HUES64 (cell line): ENCODE data around the gene OR7D2.
"Not testable (repeated sequence)": the region's sequence is repeated elsewhere in the genome, so short reads cannot be mapped to it uniquely, and the experiment has no call there.

Source experiments
- H3K27ac ChIP-seq: 2 replicates; pipeline ENCODE4 v1.7.0; 2013; ENCODE audit warnings: low read depth, low read length, inconsistent platforms
- H3K27me3 ChIP-seq: 2 replicates; pipeline ENCODE4 v1.6.1; 2013; ENCODE audit warnings: mild to moderate bottlenecking, low read length; ENCODE audit not compliant: insufficient read depth
- H3K36me3 ChIP-seq: 2 replicates; pipeline ENCODE4 v1.6.1; 2013; ENCODE audit warnings: mild to moderate bottlenecking, low read length; ENCODE audit not compliant: insufficient read depth
- H3K4me1 ChIP-seq: 2 replicates; pipeline ENCODE4 v1.6.1; 2013; ENCODE audit warnings: mild to moderate bottlenecking, low read length, moderate library complexity; ENCODE audit not compliant: insufficient read depth
- H3K4me3 ChIP-seq: 2 replicates; pipeline ENCODE4 v1.5.1; 2013; ENCODE audit warnings: mild to moderate bottlenecking, low read length, moderate library complexity
- H3K9ac ChIP-seq: 2 replicates; pipeline ENCODE4 v1.6.1; 2013; ENCODE audit warnings: mild to moderate bottlenecking, low read depth, low read length
- H3K9me3 ChIP-seq: 2 replicates; pipeline ENCODE4 v1.6.1; 2013; ENCODE audit warnings: low read depth, low read length; ENCODE audit not compliant: insufficient read depth
- WGBS: fragments of 150-250, 120-280 bp; methylation state at CpG from one replicate; pipeline ENCODE4 v1.1.7; 2013; ENCODE audit warnings: missing lambda C conversion rate; 5-methylcytosine and 5-hydroxymethylcytosine counted together

Gene OR7D2

GRCh38 chr19:9155591-9155990 lies 23.2 kb upstream of the OR7D2 start:
- H3K4me3 ChIP-seq = no peak overlapping the region
- peaks cover 59% of the 10 kb centered on the region for H3K9me3 ChIP-seq
- no peaks in the 10 kb centered on the region for H3K4me1 ChIP-seq
- H3K27me3 ChIP-seq = no peaks in the 10 kb centered on the region
- WGBS = 97% methylated on average over 4 of the region's 4 CpGs
- H3K27ac ChIP-seq = no peak overlapping the region
- H3K36me3 ChIP-seq = peaks cover 95% of the 10 kb centered on the region
- no peak overlapping the region for H3K9ac ChIP-seq

DNA sequence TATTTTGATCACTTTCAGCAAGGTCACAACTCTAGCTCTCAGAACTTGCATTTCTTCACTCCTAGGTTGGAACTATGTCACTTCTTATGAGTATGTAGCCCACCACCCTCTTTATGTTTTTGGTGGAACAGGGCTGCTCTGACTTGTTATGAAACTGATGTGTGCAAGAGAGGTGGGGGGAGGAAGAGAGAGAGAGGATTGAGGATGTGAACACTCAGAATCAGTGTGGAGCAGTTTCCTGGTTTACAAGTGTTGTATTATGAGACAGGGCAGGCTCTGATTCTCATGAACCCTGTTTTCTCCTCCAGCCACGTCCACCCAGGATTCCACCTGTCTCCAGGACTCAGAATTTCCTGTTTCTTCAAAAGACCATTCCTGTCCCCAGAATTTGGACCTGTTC lies 22.5 kb upstream of the OR7D2 start:
- H3K36me3 ChIP-seq = peaks cover 97% of the 10 kb centered on the region
- H3K27me3 ChIP-seq = no peaks in the 10 kb centered on the region
- H3K27ac ChIP-seq = no peak overlapping the region
- peaks cover 59% of the 10 kb centered on the region for H3K9me3 ChIP-seq
- no peak overlapping the region for H3K9ac ChIP-seq
- 97% methylated on average over 1 of the region's 1 CpG for WGBS
- H3K4me3 ChIP-seq = no peak overlapping the region
- H3K4me1 ChIP-seq = no peaks in the 10 kb centered on the region

DNA sequence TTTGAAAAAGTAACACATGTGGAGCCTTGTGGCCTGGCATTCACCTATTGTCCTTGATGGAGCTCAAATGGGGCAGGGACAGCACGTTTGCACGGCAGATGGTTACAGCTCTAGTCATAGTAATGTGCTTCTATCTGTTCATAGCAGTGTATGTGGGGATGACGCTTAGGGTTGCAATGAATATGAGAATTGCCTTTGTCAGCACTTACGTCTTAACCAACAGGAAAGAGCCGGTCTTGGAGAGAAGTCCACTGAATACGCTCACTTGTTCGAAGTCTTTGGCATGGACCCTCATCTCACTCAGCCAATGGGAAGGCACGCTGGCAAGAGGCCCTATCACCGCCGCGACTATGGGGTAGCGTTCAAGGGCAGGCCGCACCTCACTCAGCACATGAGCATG lies 18.9 kb upstream of the OR7D2 start:
- Histone ChIP-seq H3K36me3 (peaks cover 97% of the 10 kb centered on the region), H3K27me3 (no peaks in the 10 kb centered on the region), H3K4me1 (no peaks in the 10 kb centered on the region), H3K27ac (no peak overlapping the region), H3K9me3 (peaks cover 49% of the 10 kb centered on the region; the same call in 1 of the 2 replicates), H3K9ac (no peak overlapping the region), H3K4me3 (no peak overlapping the region)
- 98% methylated on average over 13 of the region's 13 CpGs for WGBS

DNA sequence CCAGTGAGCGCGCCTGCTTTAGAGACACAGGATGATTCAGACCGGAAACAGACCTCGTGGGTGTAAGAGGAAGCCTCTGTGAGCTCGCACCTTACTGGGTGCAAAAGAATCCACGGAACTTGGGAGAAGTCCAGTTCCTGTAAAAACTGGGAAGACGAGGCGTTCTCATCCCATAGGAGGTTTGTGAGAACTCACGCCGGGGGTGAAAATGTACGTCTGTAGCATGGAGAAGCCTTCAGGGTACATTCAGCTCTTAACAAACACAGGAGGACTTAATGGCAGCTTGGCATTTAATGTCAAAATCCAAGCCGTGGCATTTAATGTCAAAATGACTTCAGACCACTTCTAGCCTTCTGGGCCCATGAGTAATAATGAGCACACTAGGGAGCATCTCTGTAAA lies 17.4 kb upstream of the OR7D2 start:
- peaks cover 85% of the 10 kb centered on the region for H3K36me3 ChIP-seq
- no peaks in the 10 kb centered on the region for H3K27me3 ChIP-seq
- WGBS = 97% methylated on average over 12 of the region's 12 CpGs
- H3K4me1 ChIP-seq = no peaks in the 10 kb centered on the region
- no peak overlapping the region for H3K4me3 ChIP-seq
- H3K27ac ChIP-seq = no peak overlapping the region
- peaks cover 49% of the 10 kb centered on the region; the same call in 1 of the 2 replicates for H3K9me3 ChIP-seq
- no peak overlapping the region for H3K9ac ChIP-seq

DNA sequence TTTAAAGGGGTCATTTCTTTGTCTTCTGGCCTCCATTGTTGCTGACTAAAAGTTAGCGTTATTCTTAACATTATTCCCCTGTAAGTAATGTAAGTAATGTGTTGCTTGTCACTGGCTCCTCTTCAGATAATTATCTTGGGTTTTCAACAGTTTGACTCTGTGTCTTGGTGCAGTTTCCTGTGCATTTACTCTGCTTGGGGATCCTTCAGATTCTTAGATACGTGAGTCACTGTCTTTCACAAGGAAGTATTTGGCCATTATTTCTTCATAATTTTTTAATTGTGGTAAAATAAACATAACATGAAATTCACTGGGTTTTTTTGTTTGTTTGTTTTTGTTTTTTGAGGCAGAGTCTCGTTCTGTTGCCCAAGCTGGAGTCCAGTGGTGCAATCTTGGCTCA lies 13.5 kb upstream of the OR7D2 start:
- 96% methylated on average over 2 of the region's 3 CpGs for WGBS

GRCh38 chr19:9166846-9167245 lies 11.9 kb upstream of the OR7D2 start:
- Histone ChIP-seq H3K9ac (no peak overlapping the region), H3K9me3 (peaks cover 17% of the 10 kb centered on the region), H3K36me3 (peaks cover 31% of the 10 kb centered on the region), H3K4me3 (no peak overlapping the region), H3K27me3 (no peaks in the 10 kb centered on the region), H3K4me1 (no peaks in the 10 kb centered on the region), H3K27ac (no peak overlapping the region)
- WGBS = 93% methylated on average over 3 of the region's 4 CpGs

More for the DNA sequence above, 13.5 kb upstream of the OR7D2 start:
- Histone ChIP-seq H3K27ac (no peak overlapping the region), H3K9me3 (peaks cover 29% of the 10 kb centered on the region; the same call in 1 of the 2 replicates), H3K4me1 (no peaks in the 10 kb centered on the region), H3K4me3 (no peak overlapping the region), H3K9ac (no peak overlapping the region), H3K27me3 (no peaks in the 10 kb centered on the region), H3K36me3 (peaks cover 47% of the 10 kb centered on the region)

DNA sequence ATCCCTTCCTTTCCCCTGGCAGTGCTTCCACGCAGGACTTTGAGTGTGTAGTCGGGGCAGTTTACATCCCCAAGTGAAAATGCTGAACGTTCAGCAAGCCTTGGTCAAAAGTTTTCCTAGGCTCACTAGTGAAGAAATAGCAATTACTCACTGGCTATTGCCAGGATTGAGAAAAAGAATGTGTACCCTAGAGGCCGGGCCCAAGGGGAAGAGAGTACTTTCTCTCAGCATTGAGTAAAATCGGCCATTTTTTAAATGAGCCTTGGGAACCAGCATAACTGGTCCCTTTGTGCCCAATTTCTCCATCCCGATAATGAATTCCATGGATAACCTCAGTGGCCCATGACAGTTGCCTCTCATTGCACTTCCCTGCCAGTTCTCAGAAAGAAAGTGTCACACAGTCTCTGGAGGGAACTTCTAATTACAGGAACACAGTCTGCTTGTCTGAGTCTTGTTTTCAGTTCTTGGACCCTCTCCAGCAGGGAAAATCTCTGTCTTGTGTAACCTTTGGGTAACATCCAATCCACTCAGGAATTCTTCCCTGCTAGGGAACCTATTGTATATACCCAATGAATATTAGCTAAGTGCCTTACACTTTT lies 7.3 kb upstream of the OR7D2 start:
- Histone ChIP-seq H3K36me3 (no peaks in the 10 kb centered on the region), H3K9me3 (peaks cover 30% of the 10 kb centered on the region), H3K27me3 (no peaks in the 10 kb centered on the region), H3K4me3 (no peak overlapping the region), H3K27ac (no peak overlapping the region), H3K9ac (no peak overlapping the region), H3K4me1 (no peaks in the 10 kb centered on the region)
- WGBS = 86% methylated on average over 6 of the region's 6 CpGs

DNA sequence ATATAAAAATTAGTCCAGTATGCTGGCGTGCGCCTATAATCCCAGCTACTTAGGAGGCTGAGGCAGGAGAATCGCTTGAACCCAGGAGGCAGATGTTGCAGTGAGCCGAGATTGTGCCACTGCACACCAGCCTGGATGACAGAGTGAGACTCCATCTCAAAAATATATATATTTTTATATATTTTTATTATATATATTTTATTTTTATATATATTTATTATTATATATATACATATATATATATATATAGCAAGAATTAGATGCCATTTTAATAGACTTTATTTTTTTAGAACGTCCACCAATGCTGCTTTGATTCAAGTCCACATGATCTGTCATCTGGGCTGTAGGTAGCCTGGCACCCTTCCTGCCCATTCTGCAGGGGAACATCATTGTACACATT lies 3.5 kb upstream of the OR7D2 start:
- Histone ChIP-seq H3K9me3 (peaks cover 53% of the 10 kb centered on the region), H3K27ac (no peak overlapping the region), H3K36me3 (no peaks in the 10 kb centered on the region), H3K27me3 (no peaks in the 10 kb centered on the region), H3K4me3 (no peak overlapping the region), H3K9ac (no peak overlapping the region), H3K4me1 (no peaks in the 10 kb centered on the region)
- 90% methylated on average over 5 of the region's 5 CpGs for WGBS

- H3K4me3 ChIP-seq = no peak overlapping the region
- 95% methylated on average over 17 of the region's 17 CpGs for WGBS
- no peak overlapping the region for H3K9ac ChIP-seq
- peaks cover 59% of the 10 kb centered on the region for H3K9me3 ChIP-seq
- no peaks in the 10 kb centered on the region for H3K27me3 ChIP-seq
- no peak overlapping the region for H3K27ac ChIP-seq
- no peaks in the 10 kb centered on the region for H3K36me3 ChIP-seq
- H3K4me1 ChIP-seq = no peaks in the 10 kb centered on the region
These were observed 4.2 kb downstream of the OR7D2 start for GRCh38 chr19:9183000-9183399.

GRCh38 chr19:9187191-9187590 lies 8.4 kb downstream of the OR7D2 start:
- Histone ChIP-seq H3K9me3 (peaks cover 75% of the 10 kb centered on the region), H3K4me3 (no peak overlapping the region), H3K9ac (no peak overlapping the region), H3K4me1 (no peaks in the 10 kb centered on the region), H3K36me3 (no peaks in the 10 kb centered on the region), H3K27ac (no peak overlapping the region), H3K27me3 (no peaks in the 10 kb centered on the region)
- WGBS = 89% methylated on average over 4 of the region's 6 CpGs

DNA sequence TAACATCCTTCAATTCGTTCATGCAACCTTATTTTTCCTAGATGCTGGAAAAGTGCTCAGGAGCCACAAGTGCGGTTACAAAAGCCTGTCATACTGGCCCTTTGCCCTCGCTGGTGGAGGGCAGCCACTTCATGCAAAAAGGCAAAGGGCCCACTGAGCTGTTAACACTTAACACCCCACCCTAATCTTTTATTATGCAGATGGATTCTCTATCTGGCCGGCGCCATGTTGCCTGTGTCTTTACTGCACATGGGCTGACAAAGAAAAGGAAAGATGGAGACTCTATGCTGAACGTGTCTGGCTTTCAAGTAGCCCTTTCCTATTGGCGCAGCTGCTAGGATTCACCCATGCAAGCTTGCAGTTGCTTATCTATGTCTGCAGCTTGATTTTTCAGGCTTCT lies 10.8 kb downstream of the OR7D2 start:
- H3K36me3 ChIP-seq = no peaks in the 10 kb centered on the region
- no peak overlapping the region for H3K9ac ChIP-seq
- H3K4me1 ChIP-seq = no peaks in the 10 kb centered on the region
- WGBS = 60% methylated on average over 7 of the region's 7 CpGs
- H3K4me3 ChIP-seq = no peak overlapping the region
- no peaks in the 10 kb centered on the region for H3K27me3 ChIP-seq
- no peak overlapping the region for H3K27ac ChIP-seq
- peaks cover 88% of the 10 kb centered on the region for H3K9me3 ChIP-seq

DNA sequence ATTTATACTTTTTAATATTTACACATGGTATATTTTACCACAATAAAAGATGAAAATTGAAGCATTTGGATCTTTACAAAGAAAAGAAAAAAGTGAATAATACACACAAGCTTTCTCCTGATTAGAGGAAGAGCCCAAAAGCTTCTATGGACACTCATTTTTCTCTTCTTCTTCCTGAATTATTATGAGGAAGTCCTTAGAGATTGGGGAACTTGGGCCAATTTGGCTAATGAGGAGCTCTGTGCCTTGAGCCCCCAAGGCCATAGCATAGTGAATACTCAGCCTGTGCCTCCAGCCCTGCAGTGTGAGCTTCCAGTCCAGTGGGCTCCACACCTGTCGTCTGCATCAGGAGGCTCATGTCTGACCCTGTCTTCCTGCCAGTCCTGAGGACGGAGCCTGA lies 19.3 kb downstream of the OR7D2 start:
- not testable (repeated sequence) for H3K27me3 ChIP-seq, H3K27ac ChIP-seq, H3K36me3 ChIP-seq, H3K4me1 ChIP-seq, H3K9ac ChIP-seq, H3K4me3 ChIP-seq
- H3K9me3 ChIP-seq = peaks cover 73% of the 10 kb centered on the region
- 87% methylated on average over 2 of the region's 2 CpGs for WGBS
